DND-41 (cell line): ENCODE results near the gene SRSF3.

ENCODE experiments used
- ATAC-seq: fragments of 200-7000 bp; cut with Tn5 transposase; 3 replicates; pipeline ENCODE4 v1.9.1; 2021; ENCODE audit warnings: low read depth; ENCODE audit not compliant: insufficient read depth
- DNase-seq: peaks from one replicate; pipeline ENCODE4 v3.0.0-alpha.2; 2020
- H2AFZ ChIP-seq: 2 replicates; pipeline ENCODE4 v1.6.0; 2012; ENCODE audit warnings: low read depth, low read length
- H3K27ac ChIP-seq: 2 replicates; pipeline ENCODE4 v1.5.1; 2012; ENCODE audit warnings: low read length, inconsistent platforms
- H3K27me3 ChIP-seq: fragments of 200-600 bp; sonication (generic); 2 replicates; pipeline ENCODE4 v1.6.0; 2012; ENCODE audit warnings: low read length, mild to moderate bottlenecking, inconsistent platforms; ENCODE audit not compliant: insufficient read depth, poor library complexity
- H3K36me3 ChIP-seq: 2 replicates; pipeline ENCODE4 v1.5.1; 2012; ENCODE audit warnings: low read length, inconsistent platforms; ENCODE audit not compliant: insufficient read depth
- H3K4me1 ChIP-seq: 2 replicates; pipeline ENCODE4 v1.5.1; 2012; ENCODE audit warnings: mild to moderate bottlenecking, low read length; ENCODE audit not compliant: insufficient read depth
- H3K4me2 ChIP-seq: 2 replicates; pipeline ENCODE4 v1.6.0; 2012; ENCODE audit warnings: mild to moderate bottlenecking, moderate library complexity, low read length, inconsistent platforms; ENCODE audit not compliant: insufficient read depth
- H3K4me3 ChIP-seq, 2 experiments: fragments of 200-600 bp in 1 of 2; shearing (Covaris generic) in 1 of 2; 2 replicates each; pipeline ENCODE4 v1.5.1; 2012 to 2016; ENCODE audit warnings: inconsistent platforms in 2 of 2, low read length in 2 of 2, mild to moderate bottlenecking in 2 of 2, low read depth in 1 of 2, moderate library complexity in 1 of 2
- H3K79me2 ChIP-seq: 2 replicates; pipeline ENCODE4 v1.6.0; 2012; ENCODE audit warnings: low read length, inconsistent platforms; ENCODE audit not compliant: insufficient read depth
- H3K9ac ChIP-seq: 2 replicates; pipeline ENCODE4 v1.6.0; 2012; ENCODE audit warnings: low read depth, mild to moderate bottlenecking, inconsistent platforms, low read length, moderate library complexity
- H3K9me3 ChIP-seq: 2 replicates; pipeline ENCODE4 v1.5.1; 2012; ENCODE audit warnings: low read length, moderate library complexity, mild to moderate bottlenecking, inconsistent platforms; ENCODE audit not compliant: insufficient read depth, severe bottlenecking
- H4K20me1 ChIP-seq: 2 replicates; pipeline ENCODE4 v1.6.0; 2012; ENCODE audit warnings: low read length; ENCODE audit not compliant: insufficient read depth
- EZH2 ChIP-seq: IDR thresholded peaks from 3 replicates; pipeline ENCODE4 v1.6.1; 2012; ENCODE audit warnings: borderline replicate concordance, low read depth, mild to moderate bottlenecking, moderate library complexity, low read length, inconsistent platforms; ENCODE audit not compliant: severe bottlenecking
- TF ChIP-seq, protein P1 (sequence below): IDR thresholded peaks from 2 replicates; pipeline ENCODE4 v1.5.1; 2012; ENCODE audit warnings: borderline replicate concordance, low read length, moderate library complexity, mild to moderate bottlenecking; ENCODE audit not compliant: poor library complexity, severe bottlenecking; ENCODE audit errors: extremely low read depth

The SRSF3 gene

DNA sequence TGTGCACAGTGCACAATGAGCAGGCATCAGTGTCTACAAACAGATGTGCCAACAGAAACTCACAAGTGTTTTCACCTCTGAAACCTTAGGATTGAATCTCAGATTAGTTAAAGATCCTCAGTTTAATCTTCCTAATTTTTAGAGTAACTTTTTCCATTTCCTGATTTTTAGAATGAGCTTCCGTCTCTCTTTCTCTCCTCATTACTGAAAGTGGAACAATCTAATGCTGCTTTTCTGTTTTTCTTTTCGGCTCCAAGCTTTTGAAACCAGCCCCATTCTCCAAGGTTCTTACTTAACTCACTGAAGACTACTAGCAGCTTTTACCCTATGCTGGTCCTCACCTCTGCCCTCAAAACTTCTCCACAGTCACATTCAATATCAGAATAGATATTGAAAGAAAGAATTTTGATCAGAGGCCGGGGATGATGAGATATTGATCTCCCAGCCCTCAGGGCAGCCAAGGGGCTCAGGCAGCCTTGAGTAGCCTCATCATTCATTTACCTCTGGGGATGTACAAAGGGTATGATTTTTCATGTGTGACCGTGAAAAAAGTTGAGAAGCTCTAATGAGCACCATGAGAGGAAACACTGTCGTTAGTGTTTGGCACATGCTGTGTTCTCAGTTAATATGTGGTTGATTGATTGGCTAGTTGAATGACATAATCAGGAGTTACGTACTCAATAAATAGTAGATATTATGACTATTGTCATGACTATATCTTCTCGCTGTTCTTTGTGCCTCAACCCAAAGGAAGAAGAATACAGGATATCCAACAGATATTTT, 35.0 kb upstream of the SRSF3 start:
- Histone ChIP-seq H3K36me3 (no peaks in the 10 kb centered on the region), H3K4me1 (no peaks in the 10 kb centered on the region), H2AFZ (no peak overlapping the region), H3K4me3 (no peak overlapping the region), H3K9me3 (no peaks in the 10 kb centered on the region), H3K4me2 (no peak overlapping the region), H3K27me3 (no peaks in the 10 kb centered on the region), H3K27ac (no peak overlapping the region), H3K9ac (no peak overlapping the region), H4K20me1 (no peaks in the 10 kb centered on the region), H3K79me2 (no peaks in the 10 kb centered on the region)
- TF ChIP-seq EZH2, result no peak
- TF ChIP-seq, protein P1, sequence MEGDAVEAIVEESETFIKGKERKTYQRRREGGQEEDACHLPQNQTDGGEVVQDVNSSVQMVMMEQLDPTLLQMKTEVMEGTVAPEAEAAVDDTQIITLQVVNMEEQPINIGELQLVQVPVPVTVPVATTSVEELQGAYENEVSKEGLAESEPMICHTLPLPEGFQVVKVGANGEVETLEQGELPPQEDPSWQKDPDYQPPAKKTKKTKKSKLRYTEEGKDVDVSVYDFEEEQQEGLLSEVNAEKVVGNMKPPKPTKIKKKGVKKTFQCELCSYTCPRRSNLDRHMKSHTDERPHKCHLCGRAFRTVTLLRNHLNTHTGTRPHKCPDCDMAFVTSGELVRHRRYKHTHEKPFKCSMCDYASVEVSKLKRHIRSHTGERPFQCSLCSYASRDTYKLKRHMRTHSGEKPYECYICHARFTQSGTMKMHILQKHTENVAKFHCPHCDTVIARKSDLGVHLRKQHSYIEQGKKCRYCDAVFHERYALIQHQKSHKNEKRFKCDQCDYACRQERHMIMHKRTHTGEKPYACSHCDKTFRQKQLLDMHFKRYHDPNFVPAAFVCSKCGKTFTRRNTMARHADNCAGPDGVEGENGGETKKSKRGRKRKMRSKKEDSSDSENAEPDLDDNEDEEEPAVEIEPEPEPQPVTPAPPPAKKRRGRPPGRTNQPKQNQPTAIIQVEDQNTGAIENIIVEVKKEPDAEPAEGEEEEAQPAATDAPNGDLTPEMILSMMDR, result no peak
- ATAC-seq (no peak), DNase-seq (no peak)

DNA sequence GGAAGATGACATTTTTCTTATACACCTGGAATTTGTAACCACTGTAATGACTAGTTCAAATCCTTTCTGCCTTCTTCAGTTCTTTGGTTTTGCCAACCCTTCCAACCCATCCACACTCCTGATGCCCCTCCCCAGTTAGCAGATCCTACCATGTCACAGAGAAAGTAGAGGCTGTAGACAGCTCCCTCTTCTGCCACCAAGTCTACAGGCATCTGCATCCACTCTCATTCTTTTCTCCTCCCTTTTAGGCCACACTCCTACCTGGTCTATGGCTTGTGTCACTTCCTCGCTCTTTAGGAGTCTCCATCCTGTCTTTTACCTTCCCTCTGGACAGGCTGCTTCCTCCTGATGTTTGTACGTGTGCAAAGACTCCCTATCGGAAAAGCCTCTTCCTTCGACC, 33.3 kb upstream of the SRSF3 start:
- H3K27me3 ChIP-seq, result no peaks in the 10 kb centered on the region
- DNase-seq, result no peak
- no peak for TF ChIP-seq EZH2
- TF ChIP-seq, protein P1, result no peak
- H3K9ac ChIP-seq, result no peak overlapping the region
- H3K36me3 ChIP-seq, result no peaks in the 10 kb centered on the region
- no peak overlapping the region for H2AFZ ChIP-seq
- no peak overlapping the region for H3K27ac ChIP-seq
- no peak overlapping the region for H3K4me3 ChIP-seq
- H3K4me2 ChIP-seq, result no peak overlapping the region
- no peaks in the 10 kb centered on the region for H3K4me1 ChIP-seq
- H4K20me1 ChIP-seq, result no peaks in the 10 kb centered on the region
- ATAC-seq, result no peak
- H3K9me3 ChIP-seq, result no peaks in the 10 kb centered on the region
- no peaks in the 10 kb centered on the region for H3K79me2 ChIP-seq

DNA sequence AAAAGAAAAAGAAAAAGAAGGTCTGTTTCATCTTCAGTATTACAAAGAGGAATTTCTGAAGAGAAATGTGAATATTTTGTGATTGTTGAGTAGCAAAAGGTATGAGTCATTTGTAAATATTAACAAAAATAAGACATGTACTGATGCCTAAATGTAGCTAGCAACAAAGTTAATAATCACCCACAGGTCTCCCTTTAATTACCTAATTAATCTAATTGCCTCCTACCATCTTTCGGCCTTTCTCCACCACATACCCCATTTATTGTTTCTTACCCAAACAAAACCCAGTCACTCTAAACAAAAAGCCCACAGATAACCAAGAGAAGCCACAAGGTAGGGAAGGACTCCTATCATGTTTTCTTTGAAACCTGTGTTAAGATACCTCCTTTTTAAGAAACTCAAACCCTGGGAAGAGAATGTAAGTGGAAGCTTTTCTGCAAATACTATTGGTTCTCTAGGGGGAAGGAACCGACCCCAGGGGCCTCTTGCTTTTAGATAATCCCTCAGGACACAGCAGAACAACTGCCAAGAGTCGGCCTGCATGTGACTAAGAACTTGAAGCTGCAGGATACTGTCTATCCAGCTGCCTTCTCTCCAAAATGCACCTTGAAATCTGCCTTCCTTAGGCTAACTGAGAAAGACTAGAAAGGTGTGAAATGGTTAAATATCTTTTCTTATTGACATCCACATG, 30.8 kb upstream of the SRSF3 start:
- no peak for ATAC-seq
- TF ChIP-seq, protein P1, result no peak
- TF ChIP-seq EZH2, result no peak
- Histone ChIP-seq H3K4me3 (no peak overlapping the region), H3K9ac (no peak overlapping the region), H3K27ac (no peak overlapping the region), H3K79me2 (no peaks in the 10 kb centered on the region), H2AFZ (no peak overlapping the region), H3K9me3 (no peaks in the 10 kb centered on the region), H4K20me1 (no peaks in the 10 kb centered on the region), H3K4me1 (no peaks in the 10 kb centered on the region), H3K36me3 (no peaks in the 10 kb centered on the region), H3K4me2 (no peak overlapping the region), H3K27me3 (no peaks in the 10 kb centered on the region)
- DNase-seq, result no peak
